ENCODE data around the gene ZMYM4.

Gene ZMYM4

GRCh38 chr1:35278886-35279554 lies 10.5 kb downstream of the ZMYM4 start:
- no peak for DNase-seq

- no peak for DNase-seq
These were observed 11.0 kb downstream of the ZMYM4 start for GRCh38 chr1:35279555-35279904.

- DNase-seq = no peak
These were observed 11.5 kb downstream of the ZMYM4 start for GRCh38 chr1:35280006-35280405.

GRCh38 chr1:35281565-35281964 lies 13.1 kb downstream of the ZMYM4 start:
- no peak for DNase-seq

- DNase-seq = no peak
These were observed 13.7 kb downstream of the ZMYM4 start for GRCh38 chr1:35282172-35282571.

DNA sequence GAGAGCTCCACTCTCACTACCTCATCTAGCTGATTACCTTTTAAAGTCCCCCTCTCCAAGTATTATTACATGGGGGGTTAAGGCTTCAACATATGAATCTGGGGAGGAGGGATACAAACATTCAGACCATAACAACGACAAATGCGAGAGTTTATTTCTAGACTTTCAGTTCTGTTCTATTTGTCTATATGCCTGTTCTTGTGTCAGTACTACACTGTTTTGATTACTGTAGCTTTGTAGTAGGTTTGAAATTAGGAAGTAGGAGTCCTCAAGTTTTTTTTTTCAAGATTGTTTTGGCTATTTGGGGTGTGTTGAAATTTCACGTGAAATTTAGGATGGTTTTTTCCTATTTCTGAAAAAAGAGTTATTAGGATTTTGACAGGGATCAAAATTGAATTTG lies 16.3 kb downstream of the ZMYM4 start:
- DNase-seq = no peak

- DNase-seq = no peak
These were observed 17.5 kb downstream of the ZMYM4 start for GRCh38 chr1:35285771-35286606.

GRCh38 chr1:35287807-35288640 lies 19.5 kb downstream of the ZMYM4 start:
- no peak for DNase-seq

- no peak for DNase-seq
These were observed 20.3 kb downstream of the ZMYM4 start for GRCh38 chr1:35288761-35289160.

GRCh38 chr1:35290452-35290851 lies 21.9 kb downstream of the ZMYM4 start:
- DNase-seq = no peak

- DNase-seq = no peak
These were observed 26.3 kb downstream of the ZMYM4 start for GRCh38 chr1:35294809-35295208.

DNA sequence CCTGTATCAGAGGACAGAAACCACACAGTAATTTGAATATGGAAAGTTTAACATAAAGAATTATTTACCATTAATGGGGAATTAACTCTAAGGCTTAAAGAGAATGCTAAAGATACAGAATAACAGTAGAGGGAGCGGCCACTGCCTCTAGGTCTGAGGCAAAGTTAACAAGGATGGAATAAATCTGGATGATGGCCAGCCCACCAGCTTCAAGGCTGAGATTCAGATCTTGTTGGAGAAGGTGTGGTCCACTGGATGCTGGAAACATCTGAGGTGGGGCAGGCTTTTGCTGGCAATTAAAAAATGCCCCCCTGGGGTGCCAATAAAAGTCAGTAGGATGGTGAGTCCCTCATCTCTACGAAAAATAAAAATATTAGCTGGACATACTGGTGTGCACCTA lies 29.4 kb downstream of the ZMYM4 start:
- DNase-seq = no peak

DNA sequence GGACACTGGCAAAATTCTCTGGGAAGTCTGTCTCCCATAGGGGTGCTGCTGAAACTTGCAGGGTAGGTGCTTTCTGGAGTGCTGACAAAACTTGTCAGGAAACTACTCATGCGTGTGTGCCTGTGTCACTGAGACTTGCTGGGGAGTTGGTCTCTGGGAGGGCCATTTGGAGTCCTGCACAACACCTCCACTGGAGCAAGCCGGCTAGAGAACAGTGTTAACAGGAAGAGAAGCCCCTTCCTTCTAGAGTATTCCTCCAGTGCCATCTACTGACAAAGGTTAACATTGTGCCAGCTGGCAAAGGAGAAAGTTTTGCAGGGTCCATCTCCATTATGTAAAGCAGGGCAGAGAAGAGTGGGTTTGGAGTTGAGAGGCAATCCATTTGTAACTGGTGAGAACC lies 30.0 kb downstream of the ZMYM4 start:
- DNase-seq = no peak

DNA sequence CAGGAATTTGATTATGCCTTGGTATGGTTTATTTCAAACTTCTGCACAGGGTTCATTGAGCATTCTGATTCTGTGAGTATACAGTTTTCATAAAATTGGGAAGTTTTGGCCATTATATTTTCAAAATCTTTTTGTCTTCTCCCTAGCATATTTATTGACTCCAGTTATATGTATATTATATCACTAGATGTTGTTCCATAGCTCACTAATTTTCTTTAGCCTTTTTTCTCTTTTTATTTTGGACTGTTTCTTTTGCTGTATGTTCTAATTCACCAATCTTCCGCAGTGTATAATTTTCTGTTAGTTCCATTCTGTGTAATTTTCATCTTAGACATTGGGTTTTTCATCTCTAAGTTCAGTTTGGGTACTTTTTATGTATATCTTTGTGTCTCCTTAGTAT lies 31.9 kb downstream of the ZMYM4 start:
- DNase-seq = no peak

DNA sequence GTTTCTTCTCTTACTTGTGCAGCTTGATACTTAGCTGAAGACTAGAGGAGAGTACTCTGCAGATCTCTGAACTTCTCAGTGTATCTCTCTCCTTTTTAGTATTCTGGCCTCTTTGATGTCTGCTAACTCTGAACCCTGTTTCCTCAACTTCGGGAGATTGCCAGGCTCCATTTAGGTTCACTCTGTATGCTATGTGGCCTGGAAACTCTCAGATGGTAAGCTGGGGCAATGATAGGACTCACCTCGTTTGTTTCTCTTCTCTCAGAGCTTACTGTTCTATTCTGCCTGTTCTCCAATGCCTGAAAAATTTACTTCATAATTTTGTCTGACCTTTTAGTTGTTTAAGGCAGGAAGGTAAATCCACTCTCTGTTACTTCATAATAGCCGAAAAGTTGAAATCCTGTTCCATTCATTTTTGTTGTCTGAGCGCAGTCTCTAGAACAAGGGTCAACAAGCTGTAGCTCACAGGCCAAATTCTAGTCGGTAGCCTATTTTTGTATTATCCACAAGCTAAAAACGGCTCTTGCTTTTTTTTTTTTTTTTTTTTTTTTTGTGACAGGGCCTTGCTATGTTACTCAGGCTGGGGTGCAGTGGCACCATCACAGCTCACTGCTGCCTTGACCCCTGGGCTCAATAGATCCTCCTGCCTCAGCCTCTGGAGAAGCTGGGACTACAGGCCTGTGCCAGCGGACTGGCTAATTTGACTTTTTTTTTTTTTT lies 33.3 kb downstream of the ZMYM4 start:
- DNase-seq = no peak

- DNase-seq = no peak
These were observed 36.9 kb downstream of the ZMYM4 start for GRCh38 chr1:35305383-35305782.

GRCh38 chr1:35315649-35316048 lies 47.1 kb downstream of the ZMYM4 start:
- DNase-seq = no peak

GRCh38 chr1:35316264-35316663 lies 47.8 kb downstream of the ZMYM4 start:
- DNase-seq = no peak

DNA sequence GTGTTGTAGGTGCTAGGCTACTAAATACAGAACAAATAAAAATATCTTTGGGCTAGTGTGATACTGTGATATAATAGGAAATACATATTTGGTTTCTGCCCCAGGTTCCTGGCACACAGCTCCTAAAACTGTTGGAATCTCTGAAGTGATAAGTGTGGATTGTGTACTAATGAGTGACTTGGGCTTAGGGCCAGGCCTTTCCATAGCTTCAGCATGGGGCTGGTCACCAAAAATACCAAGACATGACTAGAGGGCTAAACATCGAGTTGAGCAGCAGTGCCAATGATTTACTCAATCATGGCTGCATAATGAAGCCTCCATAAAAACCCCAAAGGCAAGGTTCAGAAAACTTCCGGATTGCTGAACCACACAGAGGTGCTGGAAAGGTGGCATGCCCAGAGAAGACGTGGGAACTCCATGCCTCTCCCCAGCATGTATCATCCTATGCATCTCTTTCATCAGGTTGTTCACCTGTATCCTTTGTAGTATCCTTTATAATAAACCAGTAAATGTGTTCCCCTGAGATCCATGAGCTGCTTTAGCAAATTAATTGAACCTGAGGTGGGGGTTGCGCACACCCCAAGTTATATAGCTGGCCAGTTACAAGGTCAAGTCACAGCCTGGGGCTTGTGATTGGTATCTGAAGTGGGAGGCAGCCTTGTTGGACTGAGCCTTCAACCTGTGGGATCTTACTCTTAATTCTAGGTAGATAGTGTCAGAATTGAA lies 51.6 kb downstream of the ZMYM4 start:
- no peak for DNase-seq

DNA sequence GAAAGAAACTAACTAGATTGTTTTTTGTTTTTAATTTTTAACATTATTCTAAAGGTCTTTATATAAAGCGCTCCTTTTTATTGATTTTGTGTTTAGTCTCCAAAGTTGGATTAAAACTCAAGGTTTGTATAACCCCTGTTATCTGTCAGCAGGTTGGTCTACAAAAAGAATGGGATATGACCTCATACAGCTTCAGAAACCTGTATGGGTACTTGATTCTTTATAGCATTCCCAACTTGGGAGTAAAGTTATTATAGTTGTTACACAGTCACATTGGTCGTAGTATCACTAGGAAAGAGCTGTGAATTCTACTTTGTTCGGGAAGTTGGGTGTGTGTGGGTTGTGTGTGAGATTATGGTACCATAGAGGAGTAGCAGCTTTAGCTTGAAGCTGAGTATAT lies 52.4 kb downstream of the ZMYM4 start:
- DNase-seq = no peak

DNA sequence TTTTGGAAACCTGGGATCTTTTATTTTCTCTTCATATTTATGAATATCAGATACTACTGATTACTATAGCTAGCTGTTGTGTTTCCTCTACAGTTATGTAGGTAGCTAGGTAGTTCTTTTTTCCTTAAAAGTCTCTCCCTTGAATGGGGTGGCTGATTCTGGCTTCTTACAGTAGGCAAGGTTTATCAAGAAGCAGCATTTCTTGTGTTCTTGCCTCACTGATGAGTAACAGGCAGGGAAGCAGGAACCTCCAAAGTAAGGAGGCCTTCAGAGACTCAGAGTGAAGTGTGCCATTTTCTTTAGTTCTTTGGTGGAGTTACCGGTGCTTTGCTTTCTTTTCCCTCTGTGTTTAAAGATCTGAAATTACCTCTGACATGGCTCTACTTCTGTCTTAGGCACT lies 56.0 kb downstream of the ZMYM4 start:
- DNase-seq = no peak

DNA sequence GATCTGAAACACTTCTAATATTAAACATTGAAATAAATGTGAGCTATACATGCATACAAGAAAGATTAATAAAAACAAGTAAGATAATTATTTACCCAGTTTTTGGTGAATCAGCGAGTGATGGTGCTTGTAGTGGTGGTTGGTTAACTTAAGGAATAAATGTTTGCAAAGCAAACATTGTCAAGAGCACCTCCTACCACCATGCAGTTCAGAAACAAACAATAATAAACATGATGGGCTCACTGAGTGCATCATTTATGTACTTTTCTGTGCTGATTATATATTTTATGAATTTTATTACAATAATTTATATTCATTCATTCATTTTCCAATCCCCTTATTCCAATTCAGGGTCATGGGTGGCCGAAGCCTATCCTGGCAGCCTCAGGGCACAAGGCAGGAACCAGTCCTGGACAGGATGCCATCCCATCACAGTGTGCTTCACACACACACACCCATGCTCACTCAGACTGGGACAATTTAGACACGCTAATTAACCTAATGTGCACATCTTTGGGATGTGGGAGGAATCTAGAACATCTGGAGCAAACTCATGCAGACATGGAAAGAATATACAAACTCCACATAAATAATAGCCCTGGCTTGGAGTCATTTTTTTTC lies 57.8 kb downstream of the ZMYM4 start:
- no peak for DNase-seq
